LNCaP clone FGC (cell line): ENCODE data around the gene BICC1.

ENCODE experiments used
- DNase-seq: peaks from one replicate; pipeline ENCODE4 v3.0.0-alpha.2; 2011; ENCODE audit warnings: low read depth
- H3K4me3 ChIP-seq: 2 replicates; pipeline ENCODE4 v1.5.1; 2011; ENCODE audit warnings: mild to moderate bottlenecking, low read depth, low read length, control low read depth
- CTCF ChIP-seq: IDR thresholded peaks from 2 replicates; pipeline ENCODE4 v1.5.1; 2012; ENCODE audit warnings: mild to moderate bottlenecking; ENCODE audit not compliant: control insufficient read depth, insufficient read depth; ENCODE audit errors: extremely low read depth

The BICC1 gene

GRCh38 chr10:58764087-58764747 lies 251.5 kb downstream of the BICC1 start:
- H3K4me3 ChIP-seq, result no peak overlapping the region
- DNase-seq, result no peak
- TF ChIP-seq CTCF, result no peak

- no peak for DNase-seq
- no peak for TF ChIP-seq CTCF
- no peak overlapping the region for H3K4me3 ChIP-seq
These were observed 253.2 kb downstream of the BICC1 start for GRCh38 chr10:58765910-58766309.

GRCh38 chr10:58767652-58768051 lies 255.0 kb downstream of the BICC1 start:
- no peak for TF ChIP-seq CTCF

GRCh38 chr10:58771863-58772262 lies 259.2 kb downstream of the BICC1 start:
- no peak for TF ChIP-seq CTCF
- DNase-seq, result no peak
- H3K4me3 ChIP-seq, result no peak overlapping the region

More at GRCh38 chr10:58767652-58768051, 255.0 kb downstream of the BICC1 start:
- no peak for DNase-seq
- H3K4me3 ChIP-seq, result no peak overlapping the region

GRCh38 chr10:58772758-58773157 lies 260.1 kb downstream of the BICC1 start:
- no peak for DNase-seq
- no peak for TF ChIP-seq CTCF
- H3K4me3 ChIP-seq, result no peak overlapping the region

- H3K4me3 ChIP-seq, result no peak overlapping the region
- TF ChIP-seq CTCF, result no peak
- no peak for DNase-seq
These were observed 260.7 kb downstream of the BICC1 start for GRCh38 chr10:58773341-58773740.

GRCh38 chr10:58773944-58774343 lies 261.3 kb downstream of the BICC1 start:
- TF ChIP-seq CTCF, result no peak
- no peak overlapping the region for H3K4me3 ChIP-seq
- DNase-seq, result no peak
